SK-N-MC (cell line): ENCODE results near the gene CD300LB.

Source experiments
- EZH2 ChIP-seq: fragments of 200-600 bp; sonication (generic); IDR thresholded peaks from one replicate; pipeline ENCODE4 v1.6.1; 2017; ENCODE audit warnings: antibody characterized with exemption
- FOXP2 ChIP-seq: optimal IDR thresholded peaks from 2 replicates; pipeline ENCODE3; 2011; ENCODE audit warnings: mild to moderate bottlenecking, moderate library complexity; ENCODE audit not compliant: insufficient read depth; ENCODE audit errors: extremely low read length, control extremely low read depth
- POLR2AphosphoS5 ChIP-seq: IDR thresholded peaks from 2 replicates; pipeline ENCODE4 v1.6.1; 2012; ENCODE audit warnings: mild to moderate bottlenecking, low read depth, low read length, borderline replicate concordance

- TF ChIP-seq POLR2AphosphoS5 = no peak
- no peak for TF ChIP-seq EZH2
- TF ChIP-seq FOXP2 = no peak
Measured at GRCh38 chr17:74484066-74484465, 47.2 kb downstream of the CD300LB start.
